GM10248 (cell line): Measurements from ENCODE around the gene ARHGEF19.

ENCODE experiments used
- CTCF ChIA-PET: fragments of 300-600 bp; sonication (Branson Sonifier 250); formaldehyde crosslinking; extraction: SDS; loops from one replicate; lab custom pipeline; 2021; ENCODE audit warnings: antibody characterized with exemption; lab: Yijun Ruan, JAX
- POLR2A ChIA-PET: fragments of 350-650 bp; sonication (Branson Sonifier 250); formaldehyde crosslinking; extraction: SDS; loops from one replicate; lab custom pipeline; 2020; ENCODE audit warnings: antibody characterized with exemption; lab: Yijun Ruan, JAX
- DNase-seq: peaks from one replicate; pipeline ENCODE4 v3.0.0; 2012; ENCODE audit errors: extremely low spot score
- TF ChIP-seq, protein P1 (sequence below): IDR thresholded peaks from 2 replicates; pipeline ENCODE4 v1.5.1; 2012; ENCODE audit warnings: mild to moderate bottlenecking, low read depth; ENCODE audit errors: extremely low read depth, missing control alignments, control extremely low read depth

ARHGEF19 gene

DNA sequence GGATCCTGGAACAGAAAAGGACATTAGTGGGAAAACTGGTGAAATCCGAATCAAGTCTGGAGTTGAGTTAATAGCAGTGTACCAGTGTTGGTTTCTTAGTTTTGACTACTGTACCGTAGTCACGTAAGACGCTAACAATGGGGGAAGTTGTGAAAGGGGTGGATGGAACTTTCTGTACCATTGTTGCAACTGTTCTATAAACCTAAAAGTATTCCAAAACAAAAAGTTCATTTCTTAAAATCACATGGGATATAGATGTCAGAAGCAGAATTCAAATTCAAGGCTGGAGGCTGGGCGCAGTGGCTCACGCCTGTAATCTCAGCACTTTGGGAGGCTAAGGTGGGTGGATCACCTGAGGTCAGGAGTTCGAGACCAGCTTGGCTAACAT is 16.9 kb downstream of the ARHGEF19 start:
- DNase-seq = no peak
- ChIA-PET CTCF (interaction anchor here (17.0 kb wide), 1 partner anchor 115 kb away, joined by 328 read pairs; no protein-coding TSS in a partner anchor), POLR2A (no interaction called here)
- TF ChIP-seq, protein P1, sequence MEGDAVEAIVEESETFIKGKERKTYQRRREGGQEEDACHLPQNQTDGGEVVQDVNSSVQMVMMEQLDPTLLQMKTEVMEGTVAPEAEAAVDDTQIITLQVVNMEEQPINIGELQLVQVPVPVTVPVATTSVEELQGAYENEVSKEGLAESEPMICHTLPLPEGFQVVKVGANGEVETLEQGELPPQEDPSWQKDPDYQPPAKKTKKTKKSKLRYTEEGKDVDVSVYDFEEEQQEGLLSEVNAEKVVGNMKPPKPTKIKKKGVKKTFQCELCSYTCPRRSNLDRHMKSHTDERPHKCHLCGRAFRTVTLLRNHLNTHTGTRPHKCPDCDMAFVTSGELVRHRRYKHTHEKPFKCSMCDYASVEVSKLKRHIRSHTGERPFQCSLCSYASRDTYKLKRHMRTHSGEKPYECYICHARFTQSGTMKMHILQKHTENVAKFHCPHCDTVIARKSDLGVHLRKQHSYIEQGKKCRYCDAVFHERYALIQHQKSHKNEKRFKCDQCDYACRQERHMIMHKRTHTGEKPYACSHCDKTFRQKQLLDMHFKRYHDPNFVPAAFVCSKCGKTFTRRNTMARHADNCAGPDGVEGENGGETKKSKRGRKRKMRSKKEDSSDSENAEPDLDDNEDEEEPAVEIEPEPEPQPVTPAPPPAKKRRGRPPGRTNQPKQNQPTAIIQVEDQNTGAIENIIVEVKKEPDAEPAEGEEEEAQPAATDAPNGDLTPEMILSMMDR = no peak

DNA sequence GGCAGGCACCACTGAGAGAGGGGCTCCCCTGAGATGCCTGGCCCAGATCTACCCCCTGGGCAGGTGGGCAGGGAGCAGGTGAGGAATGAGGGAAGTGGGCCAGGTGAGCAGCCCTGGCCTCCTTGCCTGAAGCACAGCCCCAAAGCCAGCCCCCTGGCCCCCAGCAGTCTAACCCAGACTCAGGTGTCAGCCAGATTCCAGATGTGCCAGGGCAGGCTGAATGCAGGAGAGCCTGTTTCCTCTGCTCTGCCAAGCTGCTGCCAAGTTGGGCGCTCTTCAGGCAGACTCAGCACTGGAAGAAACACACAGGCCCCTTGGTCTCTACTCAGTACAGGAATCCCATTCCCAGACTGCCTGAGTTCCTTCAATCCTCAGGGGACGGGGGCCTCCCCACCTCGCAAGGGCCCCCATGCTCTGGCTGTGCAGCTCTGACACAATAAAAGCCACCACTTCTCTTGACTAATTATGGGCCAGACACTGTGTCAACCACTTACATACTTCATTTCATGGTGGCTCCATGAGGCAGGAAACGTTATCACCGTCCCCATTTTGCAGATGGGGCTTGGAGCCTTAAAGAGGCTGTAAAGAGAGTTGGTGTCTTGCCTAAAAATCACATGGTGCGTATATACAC is 20.4 kb downstream of the ARHGEF19 start:
- DNase-seq = no peak
- ChIA-PET POLR2A (no interaction called here), CTCF (interaction anchor here (17.0 kb wide), 1 partner anchor 111 kb away, joined by 328 read pairs; no protein-coding TSS in a partner anchor)

DNA sequence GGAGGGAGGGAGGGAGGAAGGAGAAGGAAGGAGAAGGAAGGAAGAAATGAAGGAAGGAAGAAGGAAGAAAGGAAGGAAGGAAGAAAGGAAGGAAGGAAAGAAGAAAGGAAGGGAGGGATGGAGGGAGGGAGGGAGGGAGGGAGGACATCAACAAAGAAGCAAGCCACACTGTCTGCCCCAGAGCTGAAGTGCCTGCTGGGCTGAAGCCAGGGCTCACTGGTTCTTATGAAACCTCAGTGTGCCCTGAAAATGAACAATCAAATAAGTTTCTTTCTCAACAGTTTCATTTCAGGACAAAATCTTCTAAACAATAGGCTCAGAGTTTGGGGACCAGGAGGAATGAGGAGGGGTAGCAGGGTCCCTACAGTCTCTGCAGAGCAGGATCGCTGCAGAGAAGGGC is 21.1 kb downstream of the ARHGEF19 start:
- ChIA-PET CTCF (interaction anchor here (17.0 kb wide), 1 partner anchor 110 kb away, joined by 328 read pairs; no protein-coding TSS in a partner anchor), POLR2A (no interaction called here)
- TF ChIP-seq, protein P1 = no peak
- DNase-seq = no peak

More for the DNA sequence above, 20.4 kb downstream of the ARHGEF19 start:
- TF ChIP-seq, protein P1 = no peak

DNA sequence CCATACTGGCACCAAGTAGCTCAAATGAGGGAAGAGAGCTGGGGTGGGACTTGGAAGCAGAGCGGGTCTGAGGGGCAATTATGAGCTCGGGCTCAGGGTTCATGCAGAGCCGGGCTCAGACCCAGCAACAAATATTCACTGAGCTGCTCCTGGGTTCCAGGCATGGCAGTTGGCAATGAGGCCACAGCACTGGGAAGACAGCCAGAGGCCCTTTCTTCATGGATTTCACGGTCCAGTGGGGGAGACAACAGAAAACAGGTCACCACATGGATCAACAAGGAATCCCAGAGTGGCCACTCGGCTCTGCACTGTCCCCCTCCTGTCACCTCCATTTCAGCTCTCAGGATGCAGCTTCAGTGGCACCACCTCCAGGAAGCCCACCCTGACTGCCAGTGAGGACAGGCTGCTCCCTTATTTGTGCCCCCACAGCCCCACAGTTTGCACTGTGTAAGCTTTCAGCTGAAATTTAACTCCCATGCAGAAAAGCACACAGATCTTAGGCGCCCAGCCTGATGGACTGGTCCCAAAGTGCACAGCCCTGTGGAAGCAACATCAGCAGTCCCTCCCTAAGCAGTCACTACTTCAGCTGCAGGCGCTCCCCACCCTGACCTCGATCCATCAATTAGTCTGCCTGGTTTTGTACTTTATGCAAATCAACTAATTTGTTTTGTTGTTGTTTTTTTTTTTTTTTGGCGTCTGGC is 22.4 kb downstream of the ARHGEF19 start:
- DNase-seq = no peak
- POLR2A ChIA-PET = no interaction called here
- TF ChIP-seq, protein P1 = no peak
- CTCF ChIA-PET = interaction anchor here (0.8 to 17.0 kb wide), 8 partner anchors 12 to 183 kb away, joined by 3 to 328 read pairs (median 8); partner anchors contain the start of gene FAM131C

DNA sequence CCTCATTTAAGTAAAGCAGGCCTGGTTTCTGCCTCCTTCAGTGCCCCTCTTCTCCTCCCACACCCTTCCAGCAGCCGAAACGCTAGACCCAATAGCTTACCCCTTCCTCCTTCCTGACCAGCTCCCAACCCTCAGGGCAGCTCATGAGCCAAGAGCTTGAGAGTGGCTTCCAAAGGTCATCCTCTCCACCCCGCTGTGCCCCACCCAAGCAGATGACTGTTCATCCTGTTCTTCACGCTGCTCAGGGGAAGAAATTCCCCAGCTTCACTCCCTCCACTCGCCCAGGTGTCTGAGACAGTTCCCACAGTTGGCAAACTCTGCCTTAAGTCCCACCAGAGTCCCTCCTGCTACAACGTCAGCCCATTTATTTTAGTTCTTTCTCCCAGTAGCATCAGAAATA is 23.4 kb downstream of the ARHGEF19 start:
- no peak for DNase-seq
- ChIA-PET CTCF (interaction anchor here (0.9 to 17.0 kb wide), 18 partner anchors 9 to 492 kb away, joined by 3 to 328 read pairs (median 4); partner anchors contain the start of gene FAM131C), POLR2A (no interaction called here)
- TF ChIP-seq, protein P1 = no peak

DNA sequence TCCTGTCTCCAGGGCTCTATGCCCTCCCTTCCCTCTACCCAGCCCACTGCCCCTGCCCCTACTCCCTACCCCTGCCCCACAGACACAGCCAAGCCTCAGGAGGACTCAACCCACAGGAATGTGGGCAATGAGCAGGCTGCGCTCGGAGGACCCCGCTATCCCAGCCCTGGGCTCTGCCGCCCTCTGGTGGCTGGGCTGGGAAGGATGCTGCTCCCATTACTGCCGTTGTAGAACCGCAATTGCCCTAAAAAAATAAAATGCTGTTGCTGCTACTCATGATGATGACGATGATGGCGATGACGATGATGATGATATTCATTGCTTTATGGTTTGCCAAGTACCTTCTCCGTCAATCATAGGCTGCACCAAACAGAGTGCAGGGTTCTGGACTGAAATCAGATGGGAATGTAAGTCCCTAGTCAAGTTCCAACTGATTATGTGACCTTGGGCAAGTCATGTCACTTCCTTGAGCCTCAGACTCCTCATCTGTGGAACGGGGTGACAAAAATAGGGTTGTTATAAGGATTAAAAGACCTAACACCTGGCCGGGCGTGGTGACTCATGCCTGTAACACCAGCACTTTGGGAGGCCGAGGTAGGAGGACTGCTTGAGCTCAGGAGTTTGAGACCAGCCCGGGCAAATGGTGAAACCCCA is 24.6 kb downstream of the ARHGEF19 start:
- peak; percentile 86 for DNase-seq
- ChIA-PET POLR2A (no interaction called here), CTCF (interaction anchor here (0.6 to 17.0 kb wide), 25 partner anchors 11 to 491 kb away, joined by 3 to 328 read pairs (median 3); partner anchors contain the start of genes CPLANE2 and FAM131C)
- TF ChIP-seq, protein P1 = peak; percentile 99
